ENCODE data around the gene RNU1-1.
A peak's percentile ranks its signal among the peaks of the same experiment; 100 is the strongest.
"Not testable (repeated sequence)": the region's sequence is repeated elsewhere in the genome, so short reads cannot be mapped to it uniquely, and the experiment has no call there.

RNU1-1 gene

GRCh38 chr1:16514107-16515055 is at the start of gene RNU1-1:
Gene RNU1-1, minus strand, starts transcription at chr1:16514285.
- not testable (repeated sequence) for DNase-seq (ENCODE audit: low spot score)

- DNase-seq (ENCODE audit: low spot score), result not testable (repeated sequence)
These were observed 47.0 kb upstream of the RNU1-1 start for GRCh38 chr1:16561035-16561434.

GRCh38 chr1:16560498-16560897 is 46.4 kb upstream of the RNU1-1 start:
- not testable (repeated sequence) for DNase-seq (ENCODE audit: low spot score)

- DNase-seq (ENCODE audit: low spot score), result not testable (repeated sequence)
These were observed 45.6 kb upstream of the RNU1-1 start for GRCh38 chr1:16559688-16560087.

GRCh38 chr1:16557034-16557433 is 42.9 kb upstream of the RNU1-1 start:
- DNase-seq (ENCODE audit: low spot score), result not testable (repeated sequence)

GRCh38 chr1:16553244-16553643 is 39.2 kb upstream of the RNU1-1 start:
- not testable (repeated sequence) for DNase-seq (ENCODE audit: low spot score)

GRCh38 chr1:16550212-16550918 is 36.3 kb upstream of the RNU1-1 start:
- DNase-seq (ENCODE audit: low spot score), result not testable (repeated sequence)

- not testable (repeated sequence) for DNase-seq (ENCODE audit: low spot score)
These were observed 35.5 kb upstream of the RNU1-1 start for GRCh38 chr1:16549545-16549944.

GRCh38 chr1:16547502-16548241 is 33.6 kb upstream of the RNU1-1 start:
- DNase-seq (ENCODE audit: low spot score), result not testable (repeated sequence)

- peak; percentile 9 for DNase-seq (ENCODE audit: low spot score)
These were observed 31.6 kb upstream of the RNU1-1 start for GRCh38 chr1:16545682-16546095.

GRCh38 chr1:16540421-16540893 is 26.4 kb upstream of the RNU1-1 start:
- DNase-seq (ENCODE audit: low spot score), result not testable (repeated sequence)

- not testable (repeated sequence) for DNase-seq (ENCODE audit: low spot score)
These were observed 23.4 kb upstream of the RNU1-1 start for GRCh38 chr1:16537528-16537927.

- DNase-seq (ENCODE audit: low spot score), result not testable (repeated sequence)
These were observed 22.7 kb upstream of the RNU1-1 start for GRCh38 chr1:16536796-16537195.

- not testable (repeated sequence) for DNase-seq (ENCODE audit: low spot score)
These were observed 21.8 kb upstream of the RNU1-1 start for GRCh38 chr1:16535898-16536297.

GRCh38 chr1:16535487-16535886 is 21.4 kb upstream of the RNU1-1 start:
- not testable (repeated sequence) for DNase-seq (ENCODE audit: low spot score)

GRCh38 chr1:16534829-16535456 is 20.9 kb upstream of the RNU1-1 start:
- not testable (repeated sequence) for DNase-seq (ENCODE audit: low spot score)

GRCh38 chr1:16534239-16534828 is 20.2 kb upstream of the RNU1-1 start:
- not testable (repeated sequence) for DNase-seq (ENCODE audit: low spot score)

- not testable (repeated sequence) for DNase-seq (ENCODE audit: low spot score)
These were observed 18.3 kb upstream of the RNU1-1 start for GRCh38 chr1:16532235-16532991.

- DNase-seq (ENCODE audit: low spot score), result not testable (repeated sequence)
These were observed 14.3 kb upstream of the RNU1-1 start for GRCh38 chr1:16528338-16528737.

- not testable (repeated sequence) for DNase-seq (ENCODE audit: low spot score)
These were observed 11.7 kb upstream of the RNU1-1 start for GRCh38 chr1:16525769-16526168.
